GM18511 (cell line): Measurements from ENCODE around the gene RAB4B.
"Not testable (repeated sequence)": the region's sequence is repeated elsewhere in the genome, so short reads cannot be mapped to it uniquely, and the experiment has no call there.

Experiments
- ATAC-seq: cut with Tn5 transposase; IDR thresholded peaks from one replicate; pipeline ENCODE4 v1.9.1; 2021; ENCODE audit warnings: mild to moderate bottlenecking, moderate library complexity; ENCODE audit not compliant: unreplicated experiment

RAB4B gene

DNA sequence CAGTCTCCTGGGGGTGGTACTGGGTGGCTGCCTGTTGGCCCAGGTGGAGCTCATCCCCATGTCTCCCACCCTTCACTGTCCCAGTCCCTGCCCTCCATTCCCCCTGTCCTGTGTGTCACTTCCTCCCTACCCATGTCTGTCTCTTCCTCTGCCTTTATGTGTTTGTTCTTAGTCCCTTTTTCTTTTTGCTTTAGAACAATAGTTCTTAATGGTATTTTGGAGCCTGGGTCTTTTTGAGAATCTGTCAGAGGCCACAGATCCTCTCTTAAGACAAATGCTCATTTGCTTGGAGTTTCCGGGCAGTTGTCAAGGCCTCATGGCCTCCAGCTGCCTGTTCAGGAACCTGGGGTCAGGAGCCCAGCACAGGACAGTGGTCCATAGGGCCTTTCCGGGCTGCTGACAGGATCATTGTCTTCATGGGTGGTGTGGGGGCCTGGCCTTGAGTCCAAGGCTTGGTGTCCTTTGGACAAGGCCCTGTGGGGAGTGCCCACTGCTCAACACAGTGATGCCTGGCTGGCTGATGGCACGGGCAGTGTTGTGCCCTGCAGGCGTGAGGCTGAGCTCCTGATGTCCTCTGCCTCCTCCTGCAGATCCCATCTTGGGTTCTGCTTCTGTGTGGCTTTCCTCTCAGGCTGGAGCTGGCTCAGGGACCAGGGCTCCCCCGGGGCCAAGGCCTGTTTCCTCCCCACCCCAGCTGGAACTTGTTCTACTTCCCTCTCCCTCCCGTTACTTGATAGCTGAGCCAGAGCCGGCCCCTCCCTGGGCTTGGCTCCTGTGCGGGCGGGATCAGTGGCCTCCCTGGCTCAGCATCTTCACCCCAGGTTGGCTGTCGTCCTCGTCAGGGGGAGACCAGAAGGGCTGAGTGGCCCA is 24.5 kb downstream of the RAB4B start:
- no peak for ATAC-seq

GRCh38 chr19:40803170-40803856 is 25.3 kb downstream of the RAB4B start:
- no peak for ATAC-seq

DNA sequence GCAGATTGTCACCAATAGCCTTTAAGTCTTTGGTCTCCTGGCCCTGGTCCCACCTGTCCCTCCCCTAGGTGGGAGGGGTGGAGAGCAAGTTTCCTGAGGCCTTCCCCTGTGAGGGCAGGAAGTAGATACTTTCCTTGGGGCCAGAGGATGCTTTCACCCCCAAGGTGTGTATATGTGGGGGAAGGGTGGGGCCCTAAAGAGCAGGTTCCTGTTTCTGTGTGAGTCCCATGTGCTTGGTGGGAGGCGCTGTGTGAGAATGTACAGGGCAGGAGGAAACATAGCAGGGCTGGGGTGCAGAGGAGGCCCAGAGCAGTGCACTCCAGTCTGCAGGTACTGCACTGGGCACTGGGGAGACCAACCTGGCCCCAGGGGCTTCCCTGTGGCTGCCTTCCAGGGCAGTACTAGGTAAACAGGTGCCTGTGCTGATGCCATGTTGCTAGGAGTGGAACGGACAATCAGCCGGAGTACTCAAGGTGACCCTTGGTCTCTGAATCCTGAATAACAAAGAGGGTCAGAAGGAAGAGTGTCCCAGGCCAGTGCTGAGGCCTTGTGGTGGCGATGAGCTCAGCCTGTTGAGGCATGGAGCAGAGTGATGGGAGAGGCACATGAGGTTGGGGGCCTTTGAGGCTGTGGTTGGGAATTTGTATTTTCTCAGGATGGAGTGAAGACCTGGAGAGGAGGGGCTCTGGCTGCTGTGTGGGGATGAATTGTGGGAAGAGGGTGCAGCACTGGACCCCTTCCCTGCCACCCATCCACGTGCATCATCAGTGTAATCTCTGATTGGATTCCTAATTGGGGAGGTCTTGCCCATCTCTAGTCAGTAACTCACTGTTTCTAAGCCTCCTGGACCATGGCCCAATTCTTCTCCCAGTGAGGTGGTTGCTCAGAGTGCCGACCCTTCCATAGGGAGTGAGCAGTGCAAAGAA is 26.1 kb downstream of the RAB4B start:
- ATAC-seq = peak; percentile 59

DNA sequence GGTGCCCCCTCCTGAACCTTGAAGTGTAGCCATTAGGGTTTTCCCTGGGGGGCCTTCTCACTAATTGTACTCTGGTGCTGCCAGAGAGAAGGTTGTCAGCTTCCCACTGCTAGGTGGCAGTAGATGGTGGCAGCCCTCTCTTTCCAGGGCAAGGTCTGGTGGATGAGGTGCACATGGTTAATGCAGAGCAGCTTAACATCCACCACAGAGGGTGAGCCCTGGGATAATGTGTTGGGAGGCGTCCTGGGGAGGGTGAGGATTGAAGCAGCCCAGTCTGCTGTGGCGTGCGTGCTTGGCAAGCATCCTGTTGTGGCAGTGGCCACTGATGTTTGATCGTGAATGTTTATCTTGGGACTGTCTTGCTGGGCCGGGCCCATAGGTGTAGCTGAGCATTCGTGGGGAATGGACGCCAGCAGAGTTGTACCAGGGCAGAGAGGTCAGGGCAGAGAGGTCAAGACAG is 26.8 kb downstream of the RAB4B start:
- no peak for ATAC-seq

DNA sequence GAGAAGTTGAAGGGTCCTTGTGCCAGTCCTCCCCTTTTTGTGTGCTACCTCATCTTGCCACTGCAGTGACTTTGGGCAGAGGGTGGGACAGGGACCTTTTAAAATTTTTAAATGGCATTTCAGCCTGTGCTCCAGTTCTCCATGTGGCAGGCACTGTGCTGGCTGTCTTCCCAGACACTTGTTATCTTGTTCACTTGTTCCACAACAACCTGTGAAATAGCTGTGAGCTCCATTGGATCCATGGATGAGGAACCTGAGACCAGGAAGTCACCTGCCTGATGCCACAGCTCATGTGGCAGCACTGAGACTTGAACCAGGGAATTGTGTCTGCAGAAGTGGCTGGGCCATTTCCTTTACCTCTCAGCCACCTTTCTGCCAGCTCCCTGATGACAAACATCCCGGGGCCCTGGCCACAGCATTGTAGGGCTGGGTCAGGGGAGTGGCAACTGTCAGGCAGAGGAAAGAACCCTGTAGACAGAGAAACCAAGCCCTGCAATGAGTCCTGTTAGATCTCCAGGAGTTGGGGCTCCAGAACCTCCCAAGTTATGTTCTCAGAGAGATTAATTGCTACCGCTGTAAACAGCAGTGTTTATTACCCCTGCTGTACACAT is 27.3 kb downstream of the RAB4B start:
- ATAC-seq = no peak

GRCh38 chr19:40806423-40807146 is 28.5 kb downstream of the RAB4B start:
- ATAC-seq = peak; percentile 40

- no peak for ATAC-seq
These were observed 29.3 kb downstream of the RAB4B start for GRCh38 chr19:40807147-40808020.

DNA sequence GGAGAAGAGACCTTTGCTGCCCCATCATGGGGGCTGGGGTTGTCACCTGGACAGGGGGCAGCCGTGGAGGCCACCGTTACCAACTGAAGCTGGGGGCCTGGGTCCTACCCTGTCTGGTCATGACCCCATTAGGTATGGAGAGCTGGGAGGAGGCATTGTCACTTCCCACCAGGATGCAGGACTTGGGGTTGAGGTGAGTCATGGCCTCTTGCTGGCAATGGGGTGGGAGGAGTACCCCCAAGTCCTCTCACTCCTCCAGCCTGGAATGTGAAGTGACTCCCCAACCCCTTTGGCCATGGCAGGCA is 29.9 kb downstream of the RAB4B start:
- ATAC-seq = no peak

GRCh38 chr19:40808497-40808896 is 30.4 kb downstream of the RAB4B start:
- no peak for ATAC-seq

GRCh38 chr19:40809358-40810086 is 31.5 kb downstream of the RAB4B start:
- no peak for ATAC-seq

GRCh38 chr19:40810160-40810559 is 32.1 kb downstream of the RAB4B start:
- no peak for ATAC-seq

- peak; percentile 80 for ATAC-seq
These were observed 32.8 kb downstream of the RAB4B start for GRCh38 chr19:40810649-40811408.

GRCh38 chr19:40811478-40812341 is 33.7 kb downstream of the RAB4B start:
- no peak for ATAC-seq

DNA sequence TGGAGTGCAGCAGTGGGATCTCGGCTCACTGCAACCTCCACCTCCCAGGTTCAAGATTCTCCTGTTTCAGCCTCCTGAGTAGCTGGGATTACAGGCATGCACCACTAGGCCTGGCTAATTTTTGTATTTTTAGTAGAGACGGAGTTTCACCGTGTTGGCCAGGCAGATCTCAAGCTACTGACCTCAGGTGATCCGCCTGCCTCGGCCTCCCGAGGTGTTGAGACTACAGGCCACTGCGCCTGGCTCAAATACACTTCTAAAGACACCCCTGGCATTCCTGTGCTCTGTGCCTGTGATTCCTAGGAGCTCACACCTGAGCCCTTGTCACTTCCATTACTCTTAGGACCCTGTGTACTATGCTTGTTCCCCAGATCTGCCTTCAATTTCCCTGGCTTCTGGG is 34.5 kb downstream of the RAB4B start:
- ATAC-seq = not testable (repeated sequence)

- no peak for ATAC-seq
These were observed 35.1 kb downstream of the RAB4B start for GRCh38 chr19:40813182-40813581.

DNA sequence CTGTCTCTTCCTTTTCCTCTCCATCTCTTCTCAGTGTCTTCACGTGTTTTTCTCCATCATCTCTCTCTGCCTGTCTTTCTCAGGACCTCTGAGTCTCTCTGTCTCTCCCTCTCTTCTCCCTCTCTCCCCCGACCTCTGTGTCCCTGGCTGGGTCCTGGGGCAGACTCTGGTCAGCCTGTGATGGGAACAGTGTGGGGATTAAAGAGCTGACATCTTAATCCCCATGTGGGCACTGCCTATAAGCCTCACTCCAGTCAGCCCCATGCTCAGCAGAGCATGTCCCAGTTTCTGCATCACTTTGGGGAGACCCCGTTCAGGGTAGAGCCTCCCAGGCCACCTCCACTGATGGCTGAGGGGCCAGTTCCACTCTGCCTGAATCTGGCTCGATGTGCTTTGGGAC is 37.2 kb downstream of the RAB4B start:
- no peak for ATAC-seq
